GM21381 (cell line): ENCODE measurements around the gene CFAP43.
A peak's percentile ranks its signal among the peaks of the same experiment; 100 is the strongest.

ENCODE experiments used
- ATAC-seq: cut with Tn5 transposase; IDR thresholded peaks from one replicate; pipeline ENCODE4 v1.9.1; 2021; ENCODE audit warnings: mild to moderate bottlenecking, moderate library complexity; ENCODE audit not compliant: unreplicated experiment

The CFAP43 gene

GRCh38 chr10:104142081-104142480 is 90.1 kb downstream of the CFAP43 start:
- no peak for ATAC-seq

DNA sequence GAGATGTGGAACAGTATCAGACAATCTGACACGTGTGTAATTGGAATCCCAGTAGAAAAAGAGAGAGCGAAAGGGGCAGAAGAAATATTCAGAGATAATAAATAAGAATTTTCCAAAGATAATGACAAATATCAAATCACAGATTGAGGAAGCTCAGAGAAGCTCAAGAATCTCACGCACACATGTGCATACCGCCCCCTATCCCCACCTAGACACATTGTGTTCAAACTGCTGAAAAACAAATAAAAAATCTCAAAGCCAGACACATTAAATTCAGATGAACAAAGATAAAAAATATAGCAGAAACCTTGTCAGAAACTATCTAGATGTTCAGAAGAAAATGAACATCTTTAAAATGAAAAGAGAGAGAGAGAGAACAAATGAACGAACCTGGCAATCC is 92.9 kb downstream of the CFAP43 start:
- no peak for ATAC-seq

DNA sequence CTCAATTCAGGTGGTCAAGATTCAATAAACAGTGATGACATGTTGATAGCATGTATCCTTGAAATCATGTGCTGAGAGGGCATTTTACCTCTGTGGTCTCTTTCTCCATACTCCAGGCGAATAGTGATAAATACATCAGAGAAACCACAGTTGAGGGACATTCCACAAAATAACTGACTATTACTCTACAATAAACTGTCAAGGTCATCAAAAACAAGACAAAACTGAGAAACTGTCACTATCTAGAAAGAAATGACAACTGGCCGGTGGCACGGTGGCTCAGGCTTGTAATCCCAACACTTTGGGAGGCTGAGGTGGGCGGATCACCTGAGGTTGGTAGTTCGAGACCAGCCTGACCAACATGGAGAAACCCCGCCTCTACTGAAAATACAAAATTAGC is 94.0 kb downstream of the CFAP43 start:
- no peak for ATAC-seq

- ATAC-seq, result no peak
Measured at GRCh38 chr10:104130041-104130440, 102.1 kb downstream of the CFAP43 start.

DNA sequence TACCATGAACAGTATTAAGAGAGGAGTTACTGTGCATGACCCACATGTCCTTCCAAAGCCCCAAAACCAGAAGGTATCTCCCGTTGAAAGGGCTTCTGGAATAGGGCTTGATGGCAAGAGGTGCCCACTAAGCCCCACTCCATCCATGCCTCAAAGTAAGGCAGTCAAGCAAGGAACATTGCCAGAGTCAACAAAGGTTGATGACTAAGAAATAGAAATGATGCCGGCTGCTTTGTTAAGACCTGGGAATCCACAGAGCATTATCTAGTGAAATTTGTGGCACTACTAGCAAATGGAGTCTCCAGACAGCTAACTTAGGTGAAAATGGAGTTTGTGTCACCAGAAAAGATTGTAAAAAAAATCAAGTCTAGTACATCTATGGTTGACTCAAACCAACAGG is 104.0 kb downstream of the CFAP43 start:
- ATAC-seq, result no peak

- ATAC-seq, result no peak
Measured at GRCh38 chr10:104127411-104127810, 104.8 kb downstream of the CFAP43 start.

- ATAC-seq, result no peak
Measured at GRCh38 chr10:104123397-104123796, 108.8 kb downstream of the CFAP43 start.

- no peak for ATAC-seq
Measured at GRCh38 chr10:104122225-104123107, 109.7 kb downstream of the CFAP43 start.

- peak; percentile 91 for ATAC-seq
Measured at GRCh38 chr10:104121485-104122224, 110.5 kb downstream of the CFAP43 start, which contains the start of gene SFR1. SFR1 (plus strand) TSS chr10:104122171; CDS start chr10:104122184, 13 bp downstream.

DNA sequence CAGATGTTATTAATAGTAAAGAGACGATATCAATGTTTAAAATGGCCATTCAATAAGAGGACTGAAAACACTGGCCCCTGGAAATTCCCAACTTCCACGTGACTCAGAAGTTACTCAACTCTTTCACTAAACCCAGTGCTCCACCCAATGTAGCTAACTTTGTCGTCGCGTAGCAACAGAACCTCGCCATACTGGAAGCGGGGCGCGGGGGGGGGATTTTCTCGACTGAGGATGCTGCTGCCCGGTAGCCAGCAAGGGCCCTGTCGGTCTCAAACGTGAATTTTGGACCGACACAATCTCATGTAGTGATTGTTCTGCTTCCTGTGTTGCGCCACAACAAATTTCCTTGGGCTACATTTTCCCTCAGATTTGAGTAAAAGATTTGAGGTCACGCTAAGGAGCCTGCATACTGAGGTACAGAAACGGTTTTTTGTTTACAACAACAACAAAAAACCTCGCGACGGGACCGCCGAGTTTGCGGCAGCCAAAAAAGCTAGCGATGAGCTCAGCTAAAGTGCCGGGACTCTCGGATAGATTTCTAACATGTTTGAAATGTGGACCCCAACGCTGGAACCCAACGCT is 111.2 kb downstream of the CFAP43 start:
- peak; percentile 34 for ATAC-seq

GRCh38 chr10:104120512-104120902 is 111.7 kb downstream of the CFAP43 start:
- no peak for ATAC-seq

DNA sequence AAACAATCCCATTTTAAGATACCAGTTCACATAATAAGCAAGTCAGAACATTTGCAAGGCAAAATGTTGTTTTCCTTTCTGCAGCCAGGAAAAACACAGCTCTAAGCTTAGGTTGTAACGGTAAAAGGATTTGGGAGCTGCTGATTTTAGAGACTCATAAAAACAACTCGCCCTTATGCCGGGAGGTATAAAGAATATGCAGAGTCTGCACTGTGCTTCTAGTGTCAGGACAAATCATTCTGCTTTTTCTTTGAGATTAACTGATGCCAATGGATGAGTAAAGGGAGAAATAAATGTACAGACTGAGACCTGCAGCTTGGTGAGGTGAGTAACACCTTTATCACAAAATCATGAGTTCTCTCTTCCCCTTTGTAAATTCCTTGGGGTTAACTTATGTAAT is 112.2 kb downstream of the CFAP43 start:
- no peak for ATAC-seq

GRCh38 chr10:104117839-104118323 is 114.3 kb downstream of the CFAP43 start:
- ATAC-seq, result no peak

DNA sequence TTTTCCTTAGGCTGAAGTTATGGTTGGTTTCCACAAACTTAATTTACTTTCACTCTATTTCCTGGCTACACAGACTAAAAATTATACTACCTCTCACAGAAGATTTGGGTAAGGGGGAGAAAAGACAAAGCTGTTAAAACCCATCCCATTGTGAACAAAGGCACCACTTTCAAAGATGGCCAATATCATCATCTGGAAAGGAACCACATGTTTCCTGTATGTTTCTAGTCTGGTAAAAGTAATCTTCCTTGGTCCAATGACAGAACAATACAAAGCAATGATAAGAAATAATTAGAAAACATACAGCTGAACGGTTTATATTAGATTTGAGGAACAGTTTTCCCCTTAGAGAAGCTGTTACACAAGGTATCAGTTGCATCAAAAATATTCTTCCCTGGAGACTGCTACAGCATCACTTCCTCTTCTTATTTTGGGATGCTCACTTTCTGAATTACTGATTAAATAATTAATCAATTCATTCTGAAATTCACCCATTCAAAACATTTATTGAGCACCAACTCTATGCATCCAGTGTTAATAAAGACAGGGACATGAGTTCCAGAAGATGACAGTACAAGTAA is 118.7 kb downstream of the CFAP43 start:
- ATAC-seq, result no peak

- peak; percentile 96 for ATAC-seq
Measured at GRCh38 chr10:104109908-104110662, 122.1 kb downstream of the CFAP43 start.

DNA sequence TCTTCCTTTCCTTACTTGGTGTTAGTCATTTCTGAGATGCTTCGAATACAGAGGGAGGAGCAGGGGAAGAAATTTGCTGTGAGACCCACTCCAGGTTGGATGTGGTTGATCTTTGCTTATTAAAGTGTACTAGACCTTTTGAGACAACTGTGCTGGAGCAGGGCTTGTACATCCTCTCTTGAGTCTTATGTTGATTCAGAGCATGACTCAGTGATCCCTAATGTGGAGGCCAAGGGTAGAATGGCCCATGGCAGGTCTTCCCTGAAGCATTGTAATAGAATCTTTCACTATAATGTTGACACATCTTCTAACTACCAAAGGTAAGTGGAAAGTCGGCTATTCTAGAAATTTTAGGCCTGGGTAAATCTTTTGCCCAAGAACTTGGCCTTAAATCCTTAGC is 127.2 kb downstream of the CFAP43 start:
- no peak for ATAC-seq

- ATAC-seq, result no peak
Measured at GRCh38 chr10:104104418-104104817, 127.7 kb downstream of the CFAP43 start.

DNA sequence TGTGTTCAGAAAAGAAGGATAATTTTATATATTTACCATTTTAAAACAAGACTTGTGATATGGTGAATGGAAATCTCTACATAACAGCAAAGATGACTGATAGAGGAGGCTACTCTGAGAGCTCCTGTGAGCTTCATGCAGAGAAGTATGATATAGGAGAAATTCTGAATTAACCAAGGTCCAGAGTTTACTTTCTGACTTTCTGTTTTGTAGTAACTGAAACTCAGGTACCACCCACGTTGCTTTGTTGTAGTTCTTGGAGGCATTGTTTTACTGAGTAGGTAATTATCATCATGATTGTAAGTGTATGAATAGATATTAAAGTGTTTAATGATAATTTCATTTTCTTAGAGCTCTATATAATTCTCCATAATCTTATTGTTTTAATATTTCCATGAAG is 128.2 kb downstream of the CFAP43 start:
- ATAC-seq, result no peak

DNA sequence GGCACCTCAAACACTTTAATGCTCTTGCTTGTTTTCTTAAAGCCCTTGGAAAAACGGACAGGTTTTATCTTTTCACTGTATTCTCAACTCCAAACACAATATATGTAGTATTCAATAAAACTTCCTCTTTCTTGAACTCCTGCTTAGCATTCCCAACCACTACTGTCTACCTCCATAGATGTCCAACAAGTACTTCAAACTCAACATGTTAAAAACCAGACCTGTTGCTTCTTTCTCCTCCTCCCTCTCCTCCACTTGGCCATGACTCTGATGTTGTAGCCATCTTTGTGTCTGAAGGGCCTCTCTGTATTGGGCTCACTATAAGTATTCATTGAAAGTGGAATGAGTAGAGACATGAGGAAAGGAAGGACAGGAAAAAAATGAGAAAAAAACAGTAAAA is 130.3 kb downstream of the CFAP43 start:
- ATAC-seq, result no peak

DNA sequence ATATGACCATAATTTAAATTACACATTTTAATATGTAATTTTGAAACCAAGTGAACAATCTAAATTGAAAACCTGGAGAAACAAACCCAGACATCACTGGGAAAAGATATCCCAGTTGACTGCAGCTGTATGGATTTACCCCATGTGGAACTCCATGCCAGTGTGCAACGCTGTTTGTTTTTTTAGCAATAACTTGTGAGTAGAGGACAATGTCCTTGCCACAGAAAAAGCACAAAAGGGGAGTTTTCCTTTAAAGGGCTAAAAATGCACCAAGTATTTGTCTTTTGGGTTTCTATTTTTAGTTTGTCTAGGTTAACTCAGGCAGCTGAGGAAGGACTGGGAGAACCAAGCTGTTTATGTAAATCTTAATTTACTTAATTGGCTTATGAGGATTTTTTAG is 131.4 kb downstream of the CFAP43 start:
- no peak for ATAC-seq
